Lung (tissue), 12 donors: ENCODE measurements around the gene SAMM50. TPM values are rescaled to one million over a fixed set of nuclear protein-coding genes. Genes with fewer than 3 reads are reported as not detected.
A peak's percentile ranks its signal among the peaks of the same experiment; 100 is the strongest.

Experiments
- ATAC-seq: fragments of 200-7000 bp; cut with Tn5 transposase; one replicate; pipeline ENCODE4 v1.9.1; 2020; ENCODE audit warnings: moderate number of reproducible peaks; ENCODE audit not compliant: insufficient read depth, low FRiP score
- DNase-seq, 3 donors: peaks; one replicate each; pipeline ENCODE4 v3.0.0-alpha.2; 2013 to 2017
- H3K27ac ChIP-seq, 2 donors: one replicate each; pipeline ENCODE4 v1.5.1; 2013; ENCODE audit warnings: mild to moderate bottlenecking in 2 of 2, moderate library complexity in 2 of 2, control low read depth in 1 of 2, inconsistent platforms in 1 of 2, low read depth in 1 of 2, low read length in 1 of 2
- H3K27me3 ChIP-seq, 3 donors: one replicate each; pipeline ENCODE4 v1.5.1; 2013; ENCODE audit warnings: low read length in 2 of 3; ENCODE audit not compliant: control insufficient read depth in 3 of 3, insufficient read depth in 3 of 3
- H3K36me3 ChIP-seq, 4 donors: one replicate each; pipeline ENCODE4 v1.5.1; 2013; ENCODE audit warnings: low read length in 4 of 4, mild to moderate bottlenecking in 1 of 4, moderate library complexity in 1 of 4; ENCODE audit not compliant: control insufficient read depth in 4 of 4, insufficient read depth in 4 of 4
- H3K4me1 ChIP-seq, 5 donors: one replicate each; pipeline ENCODE4 v1.5.1; 2013; ENCODE audit warnings: low read length in 5 of 5, mild to moderate bottlenecking in 2 of 5, moderate library complexity in 1 of 5; ENCODE audit not compliant: control insufficient read depth in 5 of 5, insufficient read depth in 5 of 5
- H3K4me3 ChIP-seq: one replicate; pipeline ENCODE4 v1.5.1; 2013; ENCODE audit warnings: mild to moderate bottlenecking, control low read depth, moderate library complexity
- H3K9ac ChIP-seq, 2 donors: one replicate each; pipeline ENCODE4 v1.5.1; 2013; ENCODE audit warnings: low read length in 2 of 2, control low read depth in 1 of 2; ENCODE audit not compliant: insufficient read depth in 1 of 2
- H3K9me3 ChIP-seq, 4 donors: one replicate each; pipeline ENCODE4 v1.5.1; 2013; ENCODE audit warnings: low read length in 3 of 4, mild to moderate bottlenecking in 1 of 4, moderate library complexity in 1 of 4; ENCODE audit not compliant: control insufficient read depth in 4 of 4, insufficient read depth in 3 of 4
- WGBS, 2 donors: extraction: QIAGEN DNeasy Blood & Tissue Kit; methylation state at CpG; one replicate each; pipeline ENCODE4 v1.1.7; 2013; 5-methylcytosine and 5-hydroxymethylcytosine counted together
- polyA plus RNA-seq, 2 donors: library from polyadenylated mRNA; stranded (reverse); fragments of 200-250 nt; gene quantifications; one replicate each; pipeline ENCODE4 v1.2.1, GENCODE V29; 2013
- total RNA-seq, 2 donors: library from RNA; depleted of rRNA in 1 of 2; stranded (reverse); fragments of >200 nt in 1 of 2; gene quantifications; one replicate each; pipeline ENCODE4 v1.2.1, GENCODE V29; 2014 to 2021
- TF ChIP-seq, protein P1 (sequence below): IDR thresholded peaks from 2 replicates; pipeline ENCODE4 v1.5.1; 2012; ENCODE audit warnings: mild to moderate bottlenecking; ENCODE audit errors: control extremely low read depth, extremely low read depth
- donor health status: control.
- donor health status: control.
- donor health status: Bipolar disorder and iron deficiency.
- donor health status: healthy.
- donor health status: DM: yes; HTN: yes; CAD: no.

The SAMM50 gene
- total and polyA plus RNA-seq, 4 donors = 11.2 to 35.9 (median 30.5) TPM

DNA sequence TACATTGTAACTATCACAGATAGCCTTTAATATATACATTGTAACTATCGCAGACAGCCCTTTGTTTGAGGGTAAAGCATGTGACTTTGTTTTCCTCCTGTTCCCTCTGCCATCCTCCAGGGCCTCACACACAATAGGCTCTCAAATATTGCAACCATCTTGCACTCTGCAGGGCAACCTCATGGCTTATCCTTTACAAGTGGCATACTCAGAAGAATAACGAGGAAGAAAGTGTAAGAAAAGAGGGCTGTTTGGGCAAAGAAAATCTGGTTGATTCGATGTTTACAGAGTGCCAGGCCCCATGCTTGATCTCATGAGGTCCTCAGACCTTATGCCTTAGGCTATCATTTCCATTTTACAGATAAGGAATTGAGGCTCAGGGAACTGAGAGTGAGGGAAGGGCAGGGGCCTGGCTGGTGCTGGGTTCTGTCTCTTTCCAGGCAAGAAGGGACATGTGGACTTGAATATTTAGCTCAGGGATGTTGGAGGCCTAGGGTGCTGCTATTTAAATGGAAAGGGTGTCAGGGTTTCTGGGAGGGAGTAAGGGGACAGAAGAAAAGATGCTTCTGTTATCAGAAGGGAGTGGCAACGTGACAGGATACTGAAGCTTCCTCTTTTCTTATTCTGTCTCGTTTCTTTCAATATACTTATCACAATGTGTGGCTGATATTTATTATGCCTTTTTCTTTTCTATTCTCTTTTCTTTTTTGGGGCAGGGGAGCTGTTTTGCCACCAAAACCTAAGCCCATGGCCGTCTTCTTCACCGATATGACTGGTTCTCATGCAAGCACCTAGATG, 1.1 kb upstream of the SAMM50 start:
- no peak overlapping the region for H3K27ac ChIP-seq
- TF ChIP-seq, protein P1, sequence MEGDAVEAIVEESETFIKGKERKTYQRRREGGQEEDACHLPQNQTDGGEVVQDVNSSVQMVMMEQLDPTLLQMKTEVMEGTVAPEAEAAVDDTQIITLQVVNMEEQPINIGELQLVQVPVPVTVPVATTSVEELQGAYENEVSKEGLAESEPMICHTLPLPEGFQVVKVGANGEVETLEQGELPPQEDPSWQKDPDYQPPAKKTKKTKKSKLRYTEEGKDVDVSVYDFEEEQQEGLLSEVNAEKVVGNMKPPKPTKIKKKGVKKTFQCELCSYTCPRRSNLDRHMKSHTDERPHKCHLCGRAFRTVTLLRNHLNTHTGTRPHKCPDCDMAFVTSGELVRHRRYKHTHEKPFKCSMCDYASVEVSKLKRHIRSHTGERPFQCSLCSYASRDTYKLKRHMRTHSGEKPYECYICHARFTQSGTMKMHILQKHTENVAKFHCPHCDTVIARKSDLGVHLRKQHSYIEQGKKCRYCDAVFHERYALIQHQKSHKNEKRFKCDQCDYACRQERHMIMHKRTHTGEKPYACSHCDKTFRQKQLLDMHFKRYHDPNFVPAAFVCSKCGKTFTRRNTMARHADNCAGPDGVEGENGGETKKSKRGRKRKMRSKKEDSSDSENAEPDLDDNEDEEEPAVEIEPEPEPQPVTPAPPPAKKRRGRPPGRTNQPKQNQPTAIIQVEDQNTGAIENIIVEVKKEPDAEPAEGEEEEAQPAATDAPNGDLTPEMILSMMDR = no peak
- H3K4me1 ChIP-seq = peaks cover 5 to 16% (median 12%) of the 10 kb centered on the region in 5 donors
- 33 to 35% methylated on average over 7 of the region's 7 CpGs for WGBS, 2 donors
- H3K9ac ChIP-seq = peak overlapping the region; percentile 54 to 72
- peak in 1 of 3 donors; percentile 1 for DNase-seq
- ATAC-seq = no peak
- no peaks in the 10 kb centered on the region for H3K9me3 ChIP-seq
- H3K36me3 ChIP-seq = no peaks in the 10 kb centered on the region
- no peaks in the 10 kb centered on the region for H3K27me3 ChIP-seq
- peak overlapping the region; percentile 96 for H3K4me3 ChIP-seq

DNA sequence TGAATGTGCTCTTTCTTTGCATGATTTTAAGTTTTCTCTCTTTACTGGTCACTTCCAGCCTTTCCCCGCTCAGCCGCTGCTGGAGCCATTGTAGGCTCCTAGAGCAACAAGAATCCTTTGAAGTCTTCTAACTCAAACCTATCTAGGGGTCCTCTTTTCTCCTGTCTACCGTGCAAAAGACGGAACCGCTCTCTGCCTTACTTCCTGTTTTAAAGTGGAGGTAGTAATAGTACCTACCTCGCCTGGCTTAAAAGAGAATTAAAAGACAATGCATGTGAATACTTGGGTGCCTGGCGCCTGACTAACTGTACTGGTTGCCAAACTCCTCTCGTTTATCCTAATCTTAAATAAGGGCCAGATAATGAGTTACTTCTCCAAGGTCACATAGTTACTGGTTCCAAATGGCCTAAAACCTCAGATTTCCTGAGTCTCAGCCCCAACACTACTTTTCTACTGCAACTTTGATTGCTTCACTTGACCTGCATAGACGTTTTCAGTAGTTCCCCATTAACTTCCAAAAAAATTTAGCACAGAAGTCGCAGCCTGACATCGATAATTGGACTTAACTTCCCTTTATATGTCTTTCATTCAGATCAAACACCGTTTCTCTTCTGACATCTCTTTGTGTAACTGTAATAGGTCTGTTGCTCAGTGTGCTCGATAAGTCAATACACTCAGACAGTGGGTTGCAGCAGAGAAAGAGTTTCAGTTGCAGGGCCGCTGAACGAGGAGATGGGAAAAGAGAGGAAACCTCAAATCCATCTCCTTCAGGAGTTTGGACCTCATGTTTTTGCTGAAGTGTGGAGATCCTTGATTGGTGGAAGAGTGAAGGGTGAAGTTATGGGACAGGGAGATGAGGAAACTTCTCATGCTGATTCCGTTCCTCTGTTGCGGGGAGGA, 891 bp downstream of the SAMM50 start:
- Histone ChIP-seq H3K27me3 (no peaks in the 10 kb centered on the region), H3K9ac (peak overlapping the region; percentile 52 to 71), H3K27ac (peak overlapping the region; percentile 88 to 92), H3K9me3 (no peaks in the 10 kb centered on the region), H3K4me1 (peaks cover 5 to 16% (median 12%) of the 10 kb centered on the region in 5 donors), H3K36me3 (peaks cover 0 to 2% (median 0%) of the 10 kb centered on the region in 4 donors), H3K4me3 (peak overlapping the region; percentile 96)
- WGBS, 2 donors = 25 to 32% methylated on average over 17 of the region's 17 CpGs
- DNase-seq (no peak), ATAC-seq (no peak)
- TF ChIP-seq, protein P1 = no peak

DNA sequence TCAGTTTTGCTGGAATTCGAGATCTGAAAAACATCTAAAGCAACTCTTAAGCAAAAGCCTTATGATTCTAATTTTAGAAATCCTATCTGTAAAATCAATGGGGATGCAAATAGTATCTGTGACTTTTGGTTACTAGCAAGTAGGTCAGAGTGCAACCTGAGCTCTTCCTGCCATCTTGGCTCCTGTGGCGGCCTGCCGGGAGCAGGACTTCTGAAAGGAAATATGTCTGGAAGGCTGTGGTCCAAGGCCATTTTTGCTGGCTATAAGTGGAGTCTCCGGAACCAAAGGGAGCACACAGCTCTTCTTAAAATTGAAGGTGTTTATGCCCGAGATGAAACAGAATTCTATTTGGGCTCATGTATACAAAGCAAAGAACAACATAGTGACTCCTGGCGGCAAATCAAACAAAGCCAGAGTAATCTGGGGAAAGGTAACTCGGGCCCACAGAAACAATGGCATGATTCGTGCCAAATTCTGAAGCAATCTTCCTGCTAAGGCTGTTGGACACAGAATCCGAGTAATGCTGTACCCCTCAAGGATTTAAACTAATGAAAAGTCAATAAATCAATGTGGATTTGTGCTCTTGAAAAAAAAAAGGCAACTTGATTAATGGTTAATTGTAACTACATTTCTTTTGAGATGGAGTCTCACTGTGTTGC, 1.7 kb downstream of the SAMM50 start:
- H3K4me3 ChIP-seq = no peak overlapping the region
- no peaks in the 10 kb centered on the region for H3K27me3 ChIP-seq
- ATAC-seq = no peak
- peaks cover 0 to 2% (median 0%) of the 10 kb centered on the region in 4 donors for H3K36me3 ChIP-seq
- TF ChIP-seq, protein P1 = no peak
- peak in 1 of 3 donors; percentile 10 for DNase-seq
- H3K27ac ChIP-seq = no peak overlapping the region
- WGBS, 2 donors = 70 to 77% methylated on average over 9 of the region's 9 CpGs
- peaks cover 5 to 16% (median 12%) of the 10 kb centered on the region in 5 donors for H3K4me1 ChIP-seq
- H3K9ac ChIP-seq = no peak overlapping the region
- H3K9me3 ChIP-seq = no peaks in the 10 kb centered on the region
